ENCODE data around the gene PNLIP. TPM values are rescaled to one million over a fixed set of nuclear protein-coding genes. Genes with fewer than 3 reads are reported as not detected.

The PNLIP gene
- total and polyA plus RNA-seq, 12 donors = 0.10 to 2.1 (median 1.9) TPM; not detected in 4

GRCh38 chr10:116536810-116537209 lies 8.9 kb upstream of the PNLIP start:
- Histone ChIP-seq H3K4me1 (no peaks in the 10 kb centered on the region), H3K36me3 (no peaks in the 10 kb centered on the region), H3K27me3 (peaks cover 0 to 3% (median 0%) of the 10 kb centered on the region in 7 donors), H3K9me3 (peaks cover 0 to 24% (median 0%) of the 10 kb centered on the region in 11 donors), H3K27ac (no peak overlapping the region), H3K4me3 (no peak overlapping the region)
- intact Hi-C loops (cut with DNase I) = no loop called here
- DNase-seq (no peak), ATAC-seq (no peak)
- TF ChIP-seq, protein P1, sequence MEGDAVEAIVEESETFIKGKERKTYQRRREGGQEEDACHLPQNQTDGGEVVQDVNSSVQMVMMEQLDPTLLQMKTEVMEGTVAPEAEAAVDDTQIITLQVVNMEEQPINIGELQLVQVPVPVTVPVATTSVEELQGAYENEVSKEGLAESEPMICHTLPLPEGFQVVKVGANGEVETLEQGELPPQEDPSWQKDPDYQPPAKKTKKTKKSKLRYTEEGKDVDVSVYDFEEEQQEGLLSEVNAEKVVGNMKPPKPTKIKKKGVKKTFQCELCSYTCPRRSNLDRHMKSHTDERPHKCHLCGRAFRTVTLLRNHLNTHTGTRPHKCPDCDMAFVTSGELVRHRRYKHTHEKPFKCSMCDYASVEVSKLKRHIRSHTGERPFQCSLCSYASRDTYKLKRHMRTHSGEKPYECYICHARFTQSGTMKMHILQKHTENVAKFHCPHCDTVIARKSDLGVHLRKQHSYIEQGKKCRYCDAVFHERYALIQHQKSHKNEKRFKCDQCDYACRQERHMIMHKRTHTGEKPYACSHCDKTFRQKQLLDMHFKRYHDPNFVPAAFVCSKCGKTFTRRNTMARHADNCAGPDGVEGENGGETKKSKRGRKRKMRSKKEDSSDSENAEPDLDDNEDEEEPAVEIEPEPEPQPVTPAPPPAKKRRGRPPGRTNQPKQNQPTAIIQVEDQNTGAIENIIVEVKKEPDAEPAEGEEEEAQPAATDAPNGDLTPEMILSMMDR (IDR thresholded peaks at IDR 0.05) = no peak
- 86 to 88% methylated on average over 2 of the region's 2 CpGs for WGBS, 2 donors

GRCh38 chr10:116538456-116538855 lies 7.3 kb upstream of the PNLIP start:
- no peak for ATAC-seq
- no peak for DNase-seq
- no peak overlapping the region for H3K27ac ChIP-seq
- peaks cover 0 to 24% (median 0%) of the 10 kb centered on the region in 11 donors for H3K9me3 ChIP-seq
- intact Hi-C loops (cut with DNase I) = no loop called here
- peaks cover 0 to 9% (median 0%) of the 10 kb centered on the region in 7 donors for H3K27me3 ChIP-seq
- no peak overlapping the region for H3K4me3 ChIP-seq
- no peaks in the 10 kb centered on the region for H3K36me3 ChIP-seq
- no peaks in the 10 kb centered on the region for H3K4me1 ChIP-seq
- TF ChIP-seq, protein P1 (IDR thresholded peaks at IDR 0.05) = no peak

GRCh38 chr10:116538992-116539391 lies 6.7 kb upstream of the PNLIP start:
- Histone ChIP-seq H3K4me1 (no peaks in the 10 kb centered on the region), H3K4me3 (no peak overlapping the region), H3K36me3 (no peaks in the 10 kb centered on the region), H3K27ac (no peak overlapping the region), H3K9me3 (peaks cover 0 to 24% (median 0%) of the 10 kb centered on the region in 11 donors), H3K27me3 (peaks cover 0 to 9% (median 0%) of the 10 kb centered on the region in 7 donors)
- no peak for ATAC-seq
- intact Hi-C loops (cut with DNase I) = no loop called here
- TF ChIP-seq, protein P1 (IDR thresholded peaks at IDR 0.05) = no peak
- DNase-seq = no peak

GRCh38 chr10:116540814-116541213 lies 4.9 kb upstream of the PNLIP start:
- no peak overlapping the region for H3K4me3 ChIP-seq
- TF ChIP-seq, protein P1 (IDR thresholded peaks at IDR 0.05) = no peak
- peaks cover 0 to 9% (median 0%) of the 10 kb centered on the region in 7 donors for H3K27me3 ChIP-seq
- no peak overlapping the region for H3K27ac ChIP-seq
- H3K4me1 ChIP-seq = no peaks in the 10 kb centered on the region
- no peaks in the 10 kb centered on the region for H3K36me3 ChIP-seq
- intact Hi-C loops (cut with DNase I) = no loop called here
- H3K9me3 ChIP-seq = peaks cover 0 to 21% (median 0%) of the 10 kb centered on the region in 11 donors
- no peak for ATAC-seq
- 89 to 96% methylated on average over 2 of the region's 2 CpGs for WGBS, 2 donors
- no peak for DNase-seq
